Measurements from ENCODE around the gene CALML6.

CALML6 gene

DNA sequence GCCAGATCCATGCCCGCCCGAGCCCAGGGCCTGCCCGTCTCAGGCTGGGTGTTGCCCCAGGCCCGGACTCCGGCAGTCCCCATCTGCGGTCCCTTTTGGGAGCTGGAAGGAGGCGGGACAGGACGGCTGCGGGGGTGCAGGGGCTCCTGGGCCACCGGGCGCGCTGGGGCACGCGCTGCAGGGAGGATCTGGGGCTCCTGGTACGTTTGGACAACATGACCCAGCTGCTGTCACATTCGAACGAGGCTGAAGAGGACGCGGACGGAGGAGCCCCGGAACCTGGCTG is 6.6 kb upstream of the CALML6 start:
- Histone ChIP-seq H3K9me3 (ENCODE audit: control insufficient read depth, insufficient read depth, low read depth, low read length) (no peaks in the 10 kb centered on the region), H3K4me3 (ENCODE audit: low read depth, low read length) (peak overlapping the region; percentile 71), H3K4me1 (ENCODE audit: control insufficient read depth, insufficient read depth, low read length) (no peaks in the 10 kb centered on the region; the same call in 1 of the 2 replicates), H3K27ac (ENCODE audit: extremely low read depth, low read depth, low read length) (peak overlapping the region; percentile 82), H3K36me3 (ENCODE audit: control insufficient read depth in 2 of 2, insufficient read depth in 1 of 2, low read length in 2 of 2) (no peaks in the 10 kb centered on the region)
- ChIA-PET CTCF (interaction anchor here (0.6 to 4.2 kb wide), 23 partner anchors 8 to 496 kb away, joined by 3 to 23 read pairs (median 3); no protein-coding TSS in a partner anchor), POLR2A (interaction anchor here (0.7 to 1.9 kb wide), 7 partner anchors 14 to 533 kb away, joined by 3 to 9 read pairs (median 4); partner anchors contain the start of gene AURKAIP1)
- TF ChIP-seq ZIC2 (tag by site-specific recombination; IDR thresholded peaks at IDR 0.05) = peak; percentile 70; the same call in 1 of the 2 replicates
- TF ChIP-seq ZNF555 (tag by site-specific recombination; conservative IDR thresholded peaks at IDR 0.05) = no peak
- peak; percentile 53; the same call in 1 of the 2 replicates for TF ChIP-seq ZNF600 (tag by site-specific recombination; IDR thresholded peaks at IDR 0.05)
- no peak for TF ChIP-seq SCRT1 (tag by site-specific recombination; IDR thresholded peaks at IDR 0.05; ENCODE audit: borderline replicate concordance)
- no peak for TF ChIP-seq ZNF529 (tag by site-specific recombination; IDR thresholded peaks at IDR 0.05; ENCODE audit: insufficient replicate concordance)
- no peak for TF ChIP-seq KLF7 (tag by site-specific recombination; IDR thresholded peaks at IDR 0.05; ENCODE audit: borderline replicate concordance)
- TF ChIP-seq ZNF561 (tag by site-specific recombination; IDR thresholded peaks at IDR 0.05; ENCODE audit: borderline replicate concordance) = no peak
- no peak for TF ChIP-seq ZNF549 (tag by site-specific recombination; IDR thresholded peaks at IDR 0.05)
- TF ChIP-seq SP7 (tag by site-specific recombination; IDR thresholded peaks at IDR 0.05) = peak; percentile 52; the same call in 1 of the 2 replicates
- no peak for TF ChIP-seq PRDM6 (tag by site-specific recombination; IDR thresholded peaks at IDR 0.05)
- TF ChIP-seq ZNF76 (tag by site-specific recombination; IDR thresholded peaks at IDR 0.05; ENCODE audit: borderline replicate concordance, low read depth) = peak; percentile 74; the same call in 1 of the 2 replicates
- TF ChIP-seq OSR2 (tag by site-specific recombination; IDR thresholded peaks at IDR 0.05) = no peak
- no peak for TF ChIP-seq ZNF155 (tag by site-specific recombination; IDR thresholded peaks at IDR 0.05)
- TF ChIP-seq SP2 (tag by site-specific recombination; IDR thresholded peaks at IDR 0.05) = no peak; the same call in 1 of the 2 replicates
- TF ChIP-seq ZNF660 (tag by site-specific recombination; IDR thresholded peaks at IDR 0.05) = no peak
- no peak for TF ChIP-seq ZNF558 (tag by site-specific recombination; IDR thresholded peaks at IDR 0.05)
- TF ChIP-seq ZNF221 (tag by site-specific recombination; IDR thresholded peaks at IDR 0.05; ENCODE audit: borderline replicate concordance) = no peak
- peak; percentile 59 for TF ChIP-seq GLIS1 (tag by site-specific recombination; IDR thresholded peaks at IDR 0.05)
- no peak for TF ChIP-seq ZNF621 (tag by site-specific recombination; IDR thresholded peaks at IDR 0.05)
- 0 out of 2 replicates have a peak, but pooled peaks have one; percentile 15 for TF ChIP-seq WT1 (tag by site-specific recombination; IDR thresholded peaks at IDR 0.05)
- no peak for TF ChIP-seq ZNF596 (tag by site-specific recombination; IDR thresholded peaks at IDR 0.05)
- peak; percentile 79; the same call in 1 of the 2 replicates for TF ChIP-seq PATZ1 (tag by site-specific recombination; IDR thresholded peaks at IDR 0.05)
- no peak for TF ChIP-seq ZSCAN30 (tag by site-specific recombination; IDR thresholded peaks at IDR 0.05)
- TF ChIP-seq KLF10 (tag by site-specific recombination; IDR thresholded peaks at IDR 0.05) = no peak
- no peak for TF ChIP-seq ZNF138 (tag by site-specific recombination; IDR thresholded peaks at IDR 0.05; ENCODE audit: borderline replicate concordance)
- no peak; the same call in 1 of the 2 replicates for TF ChIP-seq HIC1 (tag by site-specific recombination; IDR thresholded peaks at IDR 0.05)
- TF ChIP-seq ZBTB10 (tag by site-specific recombination; IDR thresholded peaks at IDR 0.05) = 0 out of 2 replicates have a peak, but pooled peaks have one; percentile 17
- TF ChIP-seq ZBTB20 (tag by site-specific recombination; IDR thresholded peaks at IDR 0.05) = peak; percentile 99
- TF ChIP-seq ZNF677 (tag by site-specific recombination; IDR thresholded peaks at IDR 0.05) = no peak
- TF ChIP-seq KLF1 (tag by site-specific recombination; IDR thresholded peaks at IDR 0.05) = no peak
- TF ChIP-seq ZXDB (tag by site-specific recombination; IDR thresholded peaks at IDR 0.05) = peak; percentile 60; the same call in 1 of the 2 replicates
